Heart left ventricle (tissue), 13 donors: ENCODE measurements around the gene THSD4.

Source experiments
- POLR2A ChIP-seq, 2 donors: fragments of 450-650 bp; IDR thresholded peaks; one replicate each; pipeline ENCODE4 v1.6.1; 2017; ENCODE audit warnings: antibody characterized with exemption in 2 of 2, mild to moderate bottlenecking in 2 of 2, moderate library complexity in 2 of 2
- TF ChIP-seq, protein P1 (sequence below), 12 donors: fragments of 200-600 bp; sonication (generic) in 4 of 12; IDR thresholded peaks; one replicate each; pipeline versions ENCODE4 v1.5.0 to v1.8.0; 2018 to 2022; ENCODE audit warnings: antibody characterized with exemption in 12 of 12, mild to moderate bottlenecking in 5 of 12
- donor health status: ischemic (EF 13 %, LVEDD 7.1; RV severe dilation, severe dysfunction).
- donor health status: DM: no; HTN: yes; CAD: no.
- donor health status: DM: no; HTN: no; CAD: no.
- donor health status: ischemic (EF 25% LVEDD 6.9; RV normal size, moderate dysfunction).
- donor health status: ischemic (EF 25% LVEDD 5.7; RV mildly dilated, moderate dysfunction).
- donor health status: ischemic (EF 35%, LVEDD 5.7; RV mildly dilated, moderate dysfunction).
- donor health status: nonischemic (EF 11% LVEDD 7.7; RV severe dilation, severe dysfunction).
- donor health status: DM: yes; HTN: yes; CAD: no.
- donor health status: PGD.
- donor health status: ischemic (EF 29% LVEDD 5.4; RV normal size, mild dysfunction).
- donor health status: nonischemic (EF 23%, LVEDD 6.1; RV moderate dilation, normal function).

DNA sequence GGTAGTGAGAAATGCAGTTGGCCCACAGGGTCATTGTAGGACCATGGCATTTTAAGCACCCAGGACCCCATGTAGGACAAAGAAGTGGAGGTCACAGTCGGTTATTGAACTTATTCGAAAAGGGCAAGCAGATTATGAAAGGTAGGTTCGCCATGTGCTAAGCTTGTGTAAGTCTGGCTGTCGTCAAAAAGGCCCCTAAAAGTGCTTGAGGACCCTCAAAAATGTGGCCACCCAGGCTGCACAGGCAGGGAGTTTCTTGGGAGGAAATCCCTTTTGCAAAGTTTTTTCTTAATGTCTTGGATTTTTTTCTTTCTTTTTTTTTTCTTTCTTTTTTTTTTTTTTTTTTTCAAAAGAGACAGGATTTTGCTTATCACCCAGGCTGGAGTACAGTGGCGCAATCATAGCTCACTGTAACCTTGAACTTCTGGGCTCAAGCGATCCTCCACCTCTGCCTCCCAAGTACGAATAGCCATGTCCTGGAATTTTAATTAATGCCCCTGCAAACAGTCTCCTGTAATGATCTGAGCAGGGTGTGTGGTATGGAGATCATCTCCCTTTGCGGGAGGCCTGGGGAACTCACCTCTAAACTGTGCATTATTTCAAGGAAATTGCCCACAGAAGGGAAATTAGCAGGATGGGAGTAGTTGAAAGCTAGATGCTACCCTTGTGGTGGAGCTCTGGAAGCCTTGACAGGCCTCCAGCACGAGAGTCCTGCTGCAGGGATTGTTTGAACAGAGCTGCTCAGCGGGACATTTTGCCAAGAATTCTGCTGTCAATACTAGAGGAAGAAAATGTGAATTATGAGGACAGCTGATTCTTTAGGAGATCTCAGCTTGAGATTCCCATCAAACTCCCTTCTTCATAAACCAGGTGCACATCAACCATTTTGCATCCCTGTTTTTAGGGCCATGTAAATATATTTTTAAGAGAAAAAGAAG, 28.4 kb downstream of the THSD4 start:
- TF ChIP-seq, protein P1, sequence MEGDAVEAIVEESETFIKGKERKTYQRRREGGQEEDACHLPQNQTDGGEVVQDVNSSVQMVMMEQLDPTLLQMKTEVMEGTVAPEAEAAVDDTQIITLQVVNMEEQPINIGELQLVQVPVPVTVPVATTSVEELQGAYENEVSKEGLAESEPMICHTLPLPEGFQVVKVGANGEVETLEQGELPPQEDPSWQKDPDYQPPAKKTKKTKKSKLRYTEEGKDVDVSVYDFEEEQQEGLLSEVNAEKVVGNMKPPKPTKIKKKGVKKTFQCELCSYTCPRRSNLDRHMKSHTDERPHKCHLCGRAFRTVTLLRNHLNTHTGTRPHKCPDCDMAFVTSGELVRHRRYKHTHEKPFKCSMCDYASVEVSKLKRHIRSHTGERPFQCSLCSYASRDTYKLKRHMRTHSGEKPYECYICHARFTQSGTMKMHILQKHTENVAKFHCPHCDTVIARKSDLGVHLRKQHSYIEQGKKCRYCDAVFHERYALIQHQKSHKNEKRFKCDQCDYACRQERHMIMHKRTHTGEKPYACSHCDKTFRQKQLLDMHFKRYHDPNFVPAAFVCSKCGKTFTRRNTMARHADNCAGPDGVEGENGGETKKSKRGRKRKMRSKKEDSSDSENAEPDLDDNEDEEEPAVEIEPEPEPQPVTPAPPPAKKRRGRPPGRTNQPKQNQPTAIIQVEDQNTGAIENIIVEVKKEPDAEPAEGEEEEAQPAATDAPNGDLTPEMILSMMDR (IDR thresholded peaks at IDR 0.05) = no peak
- no peak for TF ChIP-seq POLR2A (IDR thresholded peaks at IDR 0.05)
